Muscle layer of duodenum (tissue), 2 donors: ENCODE measurements around the gene CDH3.

Source experiments
- H3K27ac ChIP-seq: one replicate; pipeline ENCODE4 v1.7.0; 2013; ENCODE audit warnings: mild to moderate bottlenecking, low read length
- H3K27me3 ChIP-seq: one replicate; pipeline ENCODE4 v1.7.0; 2013; ENCODE audit warnings: low read depth, mild to moderate bottlenecking, control low read depth, low read length
- H3K36me3 ChIP-seq, 2 donors: one replicate each; pipeline ENCODE4 v1.7.0; 2013; ENCODE audit warnings: low read length in 2 of 2, control low read depth in 1 of 2, mild to moderate bottlenecking in 1 of 2; ENCODE audit not compliant: insufficient read depth in 2 of 2, control insufficient read depth in 1 of 2
- H3K4me1 ChIP-seq, 2 donors: one replicate each; pipeline ENCODE4 v1.7.0; 2013; ENCODE audit warnings: low read length in 2 of 2, mild to moderate bottlenecking in 2 of 2, control low read depth in 1 of 2, moderate library complexity in 1 of 2; ENCODE audit not compliant: insufficient read depth in 2 of 2, control insufficient read depth in 1 of 2
- H3K4me3 ChIP-seq, 2 donors: one replicate each; pipeline ENCODE4 v1.7.0; 2013; ENCODE audit warnings: low read length in 2 of 2, low read depth in 1 of 2, mild to moderate bottlenecking in 1 of 2
- H3K9me3 ChIP-seq, 2 donors: one replicate each; pipeline ENCODE4 v1.7.0; 2013; ENCODE audit warnings: low read length in 2 of 2, control low read depth in 1 of 2, mild to moderate bottlenecking in 1 of 2; ENCODE audit not compliant: control insufficient read depth in 1 of 2
- donor health status: healthy.

CDH3 gene

GRCh38 chr16:68676113-68676860 is 31.2 kb downstream of the CDH3 start:
- Histone ChIP-seq H3K27me3 (no peaks in the 10 kb centered on the region), H3K9me3 (no peaks in the 10 kb centered on the region), H3K4me3 (no peak overlapping the region), H3K4me1 (no peaks in the 10 kb centered on the region), H3K36me3 (no peaks in the 10 kb centered on the region), H3K27ac (no peak overlapping the region)

GRCh38 chr16:68681038-68681437 is 35.9 kb downstream of the CDH3 start:
- Histone ChIP-seq H3K27me3 (no peaks in the 10 kb centered on the region), H3K4me3 (no peak overlapping the region), H3K36me3 (no peaks in the 10 kb centered on the region), H3K4me1 (no peaks in the 10 kb centered on the region), H3K27ac (no peak overlapping the region), H3K9me3 (no peaks in the 10 kb centered on the region)

- no peaks in the 10 kb centered on the region for H3K9me3 ChIP-seq
- no peaks in the 10 kb centered on the region for H3K36me3 ChIP-seq
- H3K4me1 ChIP-seq, result no peaks in the 10 kb centered on the region
- no peak overlapping the region for H3K4me3 ChIP-seq
- no peak overlapping the region for H3K27ac ChIP-seq
- H3K27me3 ChIP-seq, result no peaks in the 10 kb centered on the region
Measured at GRCh38 chr16:68685685-68686478, 40.8 kb downstream of the CDH3 start.

GRCh38 chr16:68686905-68687304 is 41.8 kb downstream of the CDH3 start:
- Histone ChIP-seq H3K36me3 (no peaks in the 10 kb centered on the region), H3K9me3 (no peaks in the 10 kb centered on the region), H3K27me3 (no peaks in the 10 kb centered on the region), H3K27ac (no peak overlapping the region), H3K4me3 (no peak overlapping the region), H3K4me1 (no peaks in the 10 kb centered on the region)

GRCh38 chr16:68689921-68690320 is 44.8 kb downstream of the CDH3 start:
- H3K27me3 ChIP-seq, result no peaks in the 10 kb centered on the region

GRCh38 chr16:68695575-68695974 is 50.5 kb downstream of the CDH3 start:
- no peaks in the 10 kb centered on the region for H3K4me1 ChIP-seq
- no peak overlapping the region for H3K27ac ChIP-seq
- no peak overlapping the region for H3K4me3 ChIP-seq
- H3K36me3 ChIP-seq, result no peaks in the 10 kb centered on the region
- no peaks in the 10 kb centered on the region for H3K9me3 ChIP-seq
- H3K27me3 ChIP-seq, result no peaks in the 10 kb centered on the region

More at GRCh38 chr16:68689921-68690320, 44.8 kb downstream of the CDH3 start:
- no peak overlapping the region for H3K4me3 ChIP-seq
- no peak overlapping the region for H3K27ac ChIP-seq
- no peaks in the 10 kb centered on the region for H3K9me3 ChIP-seq
- H3K36me3 ChIP-seq, result no peaks in the 10 kb centered on the region
- no peaks in the 10 kb centered on the region for H3K4me1 ChIP-seq

GRCh38 chr16:68696514-68696913 is 51.4 kb downstream of the CDH3 start:
- Histone ChIP-seq H3K4me3 (no peak overlapping the region), H3K36me3 (no peaks in the 10 kb centered on the region), H3K4me1 (no peaks in the 10 kb centered on the region), H3K27me3 (no peaks in the 10 kb centered on the region), H3K9me3 (no peaks in the 10 kb centered on the region), H3K27ac (no peak overlapping the region)

- no peaks in the 10 kb centered on the region for H3K4me1 ChIP-seq
- H3K27ac ChIP-seq, result no peak overlapping the region
- no peak overlapping the region for H3K4me3 ChIP-seq
- H3K27me3 ChIP-seq, result no peaks in the 10 kb centered on the region
- H3K36me3 ChIP-seq, result no peaks in the 10 kb centered on the region
- no peaks in the 10 kb centered on the region for H3K9me3 ChIP-seq
Measured at GRCh38 chr16:68698091-68698490, 53.0 kb downstream of the CDH3 start.

GRCh38 chr16:68700120-68700519 is 55.0 kb downstream of the CDH3 start:
- H3K27me3 ChIP-seq, result no peaks in the 10 kb centered on the region
- H3K4me1 ChIP-seq, result no peaks in the 10 kb centered on the region
- no peaks in the 10 kb centered on the region for H3K9me3 ChIP-seq
- no peak overlapping the region for H3K4me3 ChIP-seq
- H3K27ac ChIP-seq, result no peak overlapping the region
- no peaks in the 10 kb centered on the region for H3K36me3 ChIP-seq

GRCh38 chr16:68700831-68701230 is 55.7 kb downstream of the CDH3 start:
- Histone ChIP-seq H3K4me1 (no peaks in the 10 kb centered on the region), H3K27me3 (no peaks in the 10 kb centered on the region), H3K4me3 (no peak overlapping the region), H3K27ac (no peak overlapping the region), H3K9me3 (no peaks in the 10 kb centered on the region), H3K36me3 (no peaks in the 10 kb centered on the region)

GRCh38 chr16:68704232-68704867 is 59.2 kb downstream of the CDH3 start:
- Histone ChIP-seq H3K27me3 (no peaks in the 10 kb centered on the region), H3K9me3 (no peaks in the 10 kb centered on the region), H3K4me1 (no peaks in the 10 kb centered on the region), H3K4me3 (no peak overlapping the region), H3K36me3 (no peaks in the 10 kb centered on the region), H3K27ac (no peak overlapping the region)
